Muscle of leg (tissue), 11 donors: ENCODE results near the gene B4GALNT3. TPM values are rescaled to one million over a fixed set of nuclear protein-coding genes. Genes with fewer than 3 reads are reported as not detected.

Source experiments
- DNase-seq: peaks from one replicate; pipeline ENCODE4 v3.0.0; 2013
- H3K27ac ChIP-seq: one replicate; pipeline ENCODE4 v1.5.1; 2013; ENCODE audit warnings: mild to moderate bottlenecking, low read length, control low read depth
- H3K27me3 ChIP-seq: one replicate; pipeline ENCODE4 v1.6.1; 2013; ENCODE audit warnings: low read length; ENCODE audit not compliant: control insufficient read depth, insufficient read depth
- H3K36me3 ChIP-seq: one replicate; pipeline ENCODE4 v1.6.1; 2013; ENCODE audit warnings: low read length; ENCODE audit not compliant: control insufficient read depth, insufficient read depth
- H3K4me1 ChIP-seq: one replicate; pipeline ENCODE4 v1.6.1; 2013; ENCODE audit warnings: low read length; ENCODE audit not compliant: control insufficient read depth, insufficient read depth
- H3K4me3 ChIP-seq: one replicate; pipeline ENCODE4 v1.5.1; 2013; ENCODE audit warnings: low read length, control low read depth
- H3K9me3 ChIP-seq: replicated peaks from 2 replicates; pipeline ENCODE4 v1.6.1; 2013; ENCODE audit warnings: low read depth, low read length; ENCODE audit not compliant: control insufficient read depth
- WGBS: methylation state at CpG from one replicate; pipeline ENCODE4 v1.1.5; 2013; ENCODE audit warnings: missing lambda C conversion rate; ENCODE audit not compliant: insufficient coverage; 5-methylcytosine and 5-hydroxymethylcytosine counted together
- polyA plus RNA-seq, 8 donors: library from polyadenylated mRNA; unstranded; fragments of 120-200 nt; gene quantifications; one replicate each; pipeline versions ENCODE4 v1.2.1 to v1.2.3, GENCODE V29; 2013; ENCODE audit warnings: inconsistent platforms in 1 of 8, low replicate concordance in 1 of 8; ENCODE audit not compliant: insufficient read length in 8 of 8, insufficient read depth in 1 of 8
- total RNA-seq: library from RNA; stranded (reverse); fragments of 120-200 nt; gene quantifications from one replicate; pipeline ENCODE4 v1.2.4, GENCODE V29; 2013

The B4GALNT3 gene
- total and polyA plus RNA-seq, 9 donors: 6.0 to 12.4 (median 9.1) TPM

DNA sequence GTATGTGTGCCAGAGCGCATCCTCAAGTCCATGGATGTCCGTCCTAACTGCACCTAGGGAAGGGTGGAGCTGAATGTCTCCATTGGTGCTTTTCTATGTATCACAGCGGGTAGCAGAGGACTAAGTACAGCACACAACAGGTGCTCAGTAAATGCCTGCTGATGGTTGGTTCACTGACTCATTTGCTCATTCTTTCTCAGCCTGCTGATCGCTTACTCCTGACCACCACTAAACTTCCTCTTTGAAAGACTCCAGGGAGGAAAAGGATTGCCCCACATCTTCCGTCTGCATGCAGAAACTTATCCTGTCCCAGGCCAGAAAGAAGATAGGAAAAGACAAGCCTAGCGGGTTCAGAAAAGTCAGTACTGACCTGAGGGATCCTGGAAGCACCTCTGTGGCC, 66.3 kb downstream of the B4GALNT3 start:
- Histone ChIP-seq H3K4me1 (peaks cover 7% of the 10 kb centered on the region), H3K27ac (no peak overlapping the region), H3K36me3 (no peaks in the 10 kb centered on the region), H3K27me3 (peaks cover 4% of the 10 kb centered on the region), H3K4me3 (no peak overlapping the region), H3K9me3 (no peaks in the 10 kb centered on the region)
- WGBS: 89% methylated on average over 5 of the region's 6 CpGs
- no peak for DNase-seq

DNA sequence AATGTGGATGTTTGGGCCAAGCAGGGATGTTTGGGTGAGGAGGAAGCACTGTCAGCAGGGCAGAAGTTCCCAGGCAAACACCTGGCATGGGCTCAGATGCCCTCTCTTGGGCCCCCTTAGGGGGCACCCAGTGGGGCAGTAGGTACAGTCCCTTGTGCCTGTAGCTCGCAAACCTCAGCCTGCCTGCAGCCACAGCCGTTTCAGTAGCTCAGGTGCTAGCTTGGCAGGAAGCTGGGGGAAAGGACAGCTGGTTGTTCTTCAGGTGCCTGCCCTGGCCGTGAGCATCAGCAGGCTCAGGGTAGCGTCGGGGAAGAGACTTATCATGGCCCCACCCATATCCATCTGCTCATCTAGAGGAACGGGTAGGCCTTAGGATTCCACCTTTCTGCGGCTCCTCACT, 67.5 kb downstream of the B4GALNT3 start:
- H3K4me1 ChIP-seq: peaks cover 11% of the 10 kb centered on the region
- peaks cover 3% of the 10 kb centered on the region for H3K9me3 ChIP-seq
- no peaks in the 10 kb centered on the region for H3K27me3 ChIP-seq
- no peaks in the 10 kb centered on the region for H3K36me3 ChIP-seq
- 61% methylated on average over 2 of the region's 7 CpGs for WGBS
- no peak overlapping the region for H3K4me3 ChIP-seq
- no peak for DNase-seq
- no peak overlapping the region for H3K27ac ChIP-seq

- Histone ChIP-seq H3K4me3 (no peak overlapping the region), H3K4me1 (peaks cover 13% of the 10 kb centered on the region), H3K9me3 (peaks cover 6% of the 10 kb centered on the region), H3K27ac (no peak overlapping the region), H3K36me3 (no peaks in the 10 kb centered on the region), H3K27me3 (peaks cover 1% of the 10 kb centered on the region)
- DNase-seq: no peak
- WGBS: 90% methylated on average over 2 of the region's 4 CpGs
Measured at GRCh38 chr12:527729-528128, 68.0 kb downstream of the B4GALNT3 start.

GRCh38 chr12:530308-530707, 70.6 kb downstream of the B4GALNT3 start:
- peaks cover 19% of the 10 kb centered on the region for H3K4me1 ChIP-seq
- peaks cover 6% of the 10 kb centered on the region for H3K9me3 ChIP-seq
- peaks cover 3% of the 10 kb centered on the region for H3K27me3 ChIP-seq
- H3K27ac ChIP-seq: peak overlapping the region; percentile 54
- 40% methylated on average over 1 of the region's 6 CpGs for WGBS
- H3K4me3 ChIP-seq: no peak overlapping the region
- DNase-seq: no peak
- no peaks in the 10 kb centered on the region for H3K36me3 ChIP-seq

DNA sequence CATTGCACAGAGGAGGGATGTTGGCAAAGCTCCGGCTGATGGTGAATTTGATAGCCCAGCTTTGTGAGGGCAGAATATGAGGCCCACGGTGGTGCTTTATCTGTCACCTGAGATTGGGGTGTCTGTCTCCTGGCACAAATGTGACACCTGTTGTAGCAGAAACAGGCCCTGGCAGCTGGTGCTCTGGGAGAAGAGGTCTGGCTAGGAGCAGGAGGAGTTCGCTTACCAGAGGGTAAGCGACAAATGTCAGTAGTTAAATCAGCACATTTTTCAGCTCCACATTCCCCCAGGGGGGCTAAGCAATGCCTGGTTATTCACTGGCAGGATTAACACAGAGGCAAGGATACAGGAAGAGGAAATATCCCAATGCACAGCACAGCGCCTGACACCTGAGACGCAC, 71.1 kb downstream of the B4GALNT3 start:
- DNase-seq: peak; percentile 64
- WGBS: 55% methylated on average over 4 of the region's 6 CpGs
- H3K27ac ChIP-seq: peak overlapping the region; percentile 54

DNA sequence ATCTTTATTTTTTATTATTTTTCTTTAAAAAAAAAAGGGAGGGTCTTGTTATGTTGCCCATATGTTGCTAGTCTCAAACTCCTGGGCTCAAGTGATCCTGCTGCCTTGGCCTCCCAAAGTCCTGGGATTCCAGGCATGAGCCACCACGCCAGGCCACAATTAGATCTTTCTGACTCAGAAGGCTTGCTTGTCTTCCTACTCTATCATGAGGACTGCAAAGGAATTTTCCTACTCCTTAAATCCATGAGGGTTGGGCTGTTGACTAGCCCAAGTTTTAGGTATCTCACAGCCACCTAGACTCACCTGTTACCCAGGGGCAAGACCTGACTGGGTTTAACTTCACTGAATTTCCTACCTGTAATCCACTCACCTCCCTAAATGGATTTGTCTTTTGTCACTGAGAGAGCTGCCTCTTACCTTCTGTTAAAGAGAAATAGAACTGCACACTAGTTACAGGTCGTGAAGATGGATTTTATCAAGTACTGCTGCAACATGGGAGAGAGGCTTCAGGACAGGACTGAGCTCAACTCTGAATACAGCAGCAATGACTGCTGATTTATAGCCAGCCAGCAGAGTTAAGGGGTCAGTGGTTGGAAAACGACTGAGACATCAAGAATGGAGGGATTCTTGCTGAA, 72.3 kb downstream of the B4GALNT3 start:
- no peak overlapping the region for H3K4me3 ChIP-seq
- no peaks in the 10 kb centered on the region for H3K36me3 ChIP-seq
- peaks cover 19% of the 10 kb centered on the region for H3K4me1 ChIP-seq
- H3K27ac ChIP-seq: peak overlapping the region; percentile 24
- H3K27me3 ChIP-seq: peaks cover 3% of the 10 kb centered on the region
- DNase-seq: no peak
- H3K9me3 ChIP-seq: peaks cover 6% of the 10 kb centered on the region
- WGBS: 70% methylated on average over 3 of the region's 3 CpGs

More for the DNA sequence above, 71.1 kb downstream of the B4GALNT3 start:
- peaks cover 3% of the 10 kb centered on the region for H3K27me3 ChIP-seq
- H3K4me1 ChIP-seq: peaks cover 19% of the 10 kb centered on the region
- H3K36me3 ChIP-seq: no peaks in the 10 kb centered on the region
- peaks cover 6% of the 10 kb centered on the region for H3K9me3 ChIP-seq
- H3K4me3 ChIP-seq: no peak overlapping the region

DNA sequence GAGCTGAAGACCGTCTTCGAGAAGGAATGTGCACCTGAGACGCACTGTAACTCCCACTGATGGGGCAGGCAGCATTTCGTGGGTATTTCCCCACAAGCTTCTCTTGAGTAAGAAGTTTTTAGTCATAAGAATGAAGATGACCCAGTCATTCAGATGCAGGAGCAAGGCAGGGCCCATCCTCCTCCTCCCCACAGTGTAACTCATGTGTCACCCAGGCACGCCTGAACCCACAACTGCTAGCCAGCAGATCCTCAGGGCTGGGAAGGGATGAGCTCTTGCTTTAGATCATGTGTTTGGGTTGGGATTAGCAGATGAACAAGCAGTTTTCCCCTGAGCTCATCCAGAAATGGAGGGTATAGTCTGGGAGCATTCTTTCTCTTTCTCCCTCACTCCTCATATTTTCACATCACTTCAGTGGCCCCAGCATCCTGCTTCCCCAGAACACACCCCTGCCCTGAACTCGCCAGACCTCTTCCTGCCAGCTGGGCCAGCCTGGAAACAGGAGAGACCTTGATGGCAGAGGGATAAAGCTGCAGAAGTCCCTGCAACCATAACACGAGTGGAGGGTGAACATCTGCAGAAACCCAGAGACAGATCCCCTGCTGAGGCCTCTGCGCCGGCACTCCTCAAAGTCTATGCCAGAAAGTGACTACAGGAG, 73.3 kb downstream of the B4GALNT3 start:
- DNase-seq: no peak
- Histone ChIP-seq H3K9me3 (peaks cover 6% of the 10 kb centered on the region), H3K27me3 (peaks cover 3% of the 10 kb centered on the region), H3K4me1 (peaks cover 19% of the 10 kb centered on the region), H3K27ac (no peak overlapping the region), H3K36me3 (no peaks in the 10 kb centered on the region), H3K4me3 (no peak overlapping the region)
- WGBS: 61% methylated on average over 6 of the region's 9 CpGs

DNA sequence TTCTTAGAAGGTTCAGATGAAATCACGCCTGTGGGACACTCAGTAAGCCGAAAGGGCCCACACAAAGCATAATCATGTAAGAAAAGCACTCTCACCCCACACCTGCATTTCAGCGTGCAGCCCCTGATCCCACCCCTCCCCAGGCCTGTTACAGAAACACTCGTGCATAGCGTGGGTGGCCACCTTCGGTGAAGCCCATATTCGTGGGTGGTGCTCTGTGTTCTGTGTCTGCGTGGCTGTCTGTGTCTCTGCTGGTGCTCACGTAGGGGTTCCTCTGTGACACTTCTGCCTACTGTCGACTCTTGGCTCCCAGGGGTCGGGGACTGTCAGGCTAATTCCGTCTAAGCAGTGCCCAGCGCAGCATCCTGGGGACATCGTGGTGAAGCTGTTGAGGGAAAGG, 74.0 kb downstream of the B4GALNT3 start:
- H3K9me3 ChIP-seq: peaks cover 6% of the 10 kb centered on the region

DNA sequence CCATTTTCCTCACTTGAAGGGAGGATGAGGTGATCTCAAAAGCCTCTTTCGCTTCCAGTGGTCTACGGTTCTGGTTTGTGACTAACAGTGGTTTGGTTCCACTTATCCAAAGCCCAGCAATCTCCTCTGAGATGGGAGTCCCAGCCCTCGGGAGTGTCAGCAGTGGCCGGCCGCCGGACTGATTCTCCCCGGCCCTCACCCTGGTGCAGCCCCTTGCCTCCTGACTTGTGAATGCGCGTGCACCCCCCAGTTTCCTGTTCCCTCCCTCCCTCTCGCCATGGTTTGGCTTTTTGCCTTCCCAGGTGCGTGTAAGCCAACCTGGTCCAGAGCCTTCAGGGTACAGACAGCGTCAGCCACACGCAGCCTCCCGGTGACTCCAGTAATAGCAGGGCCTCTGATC, 74.5 kb downstream of the B4GALNT3 start:
- Histone ChIP-seq H3K27ac (no peak overlapping the region), H3K4me3 (no peak overlapping the region), H3K36me3 (no peaks in the 10 kb centered on the region), H3K9me3 (peaks cover 6% of the 10 kb centered on the region), H3K4me1 (peaks cover 23% of the 10 kb centered on the region), H3K27me3 (peaks cover 3% of the 10 kb centered on the region)
- WGBS: 80% methylated on average over 13 of the region's 14 CpGs
- no peak for DNase-seq

More for the DNA sequence above, 74.0 kb downstream of the B4GALNT3 start:
- Histone ChIP-seq H3K4me3 (no peak overlapping the region), H3K27ac (no peak overlapping the region), H3K36me3 (no peaks in the 10 kb centered on the region), H3K27me3 (peaks cover 3% of the 10 kb centered on the region), H3K4me1 (peaks cover 19% of the 10 kb centered on the region)
- WGBS: 85% methylated on average over 11 of the region's 14 CpGs
- DNase-seq: no peak

GRCh38 chr12:535396-535795, 75.7 kb downstream of the B4GALNT3 start:
- 90% methylated on average over 7 of the region's 7 CpGs for WGBS
- H3K4me3 ChIP-seq: no peak overlapping the region
- no peak overlapping the region for H3K27ac ChIP-seq
- H3K36me3 ChIP-seq: no peaks in the 10 kb centered on the region
- no peak for DNase-seq
- peaks cover 3% of the 10 kb centered on the region for H3K27me3 ChIP-seq
- H3K9me3 ChIP-seq: peaks cover 6% of the 10 kb centered on the region
- peaks cover 20% of the 10 kb centered on the region for H3K4me1 ChIP-seq
